BJ (cell line): ENCODE measurements around the gene CCDC15. TPM values are rescaled to one million over a fixed set of nuclear protein-coding genes. Genes with fewer than 3 reads are reported as not detected.

Experiments
- CTCF ChIA-PET: fragments of 350-600 bp; formaldehyde crosslinking; extraction: SDS; loops from one replicate; lab custom pipeline; 2021; ENCODE audit warnings: antibody characterized with exemption, inconsistent platforms; lab: Yijun Ruan, JAX
- POLR2A ChIA-PET: fragments of 300-600 bp; sonication (Branson Sonifier 250); formaldehyde crosslinking; extraction: SDS; loops from one replicate; lab custom pipeline; 2021; ENCODE audit warnings: antibody characterized with exemption; lab: Charles Lee
- DNase-seq: peaks from one replicate; pipeline ENCODE4 v3.0.0-alpha.2; 2011; ENCODE audit warnings: low read depth
- H3K27me3 ChIP-seq: 2 replicates; pipeline ENCODE4 v1.6.0; 2011; ENCODE audit warnings: low read length; ENCODE audit not compliant: control insufficient read depth, insufficient read depth
- H3K36me3 ChIP-seq: 2 replicates; pipeline ENCODE4 v1.5.1; 2011; ENCODE audit warnings: low read length; ENCODE audit not compliant: control insufficient read depth, insufficient read depth
- H3K4me3 ChIP-seq: 2 replicates; pipeline ENCODE4 v1.5.1; 2011; ENCODE audit warnings: low read depth, mild to moderate bottlenecking, control low read depth, low read length
- polyA plus RNA-seq: library from polyadenylated mRNA; depleted of rRNA; stranded (reverse); fragments of >200 nt; gene quantifications from 2 replicates; pipeline ENCODE4 v1.2.3, GENCODE V29; 2011
- TF ChIP-seq, protein P1 (sequence below): IDR thresholded peaks from 2 replicates; pipeline ENCODE4 v1.5.1; 2011; ENCODE audit warnings: low read depth, mild to moderate bottlenecking, control low read depth, inconsistent platforms, low read length, moderate library complexity; ENCODE audit not compliant: insufficient read depth

CCDC15 gene
- polyA plus RNA-seq, 1 experiment, result 0.66 TPM

DNA sequence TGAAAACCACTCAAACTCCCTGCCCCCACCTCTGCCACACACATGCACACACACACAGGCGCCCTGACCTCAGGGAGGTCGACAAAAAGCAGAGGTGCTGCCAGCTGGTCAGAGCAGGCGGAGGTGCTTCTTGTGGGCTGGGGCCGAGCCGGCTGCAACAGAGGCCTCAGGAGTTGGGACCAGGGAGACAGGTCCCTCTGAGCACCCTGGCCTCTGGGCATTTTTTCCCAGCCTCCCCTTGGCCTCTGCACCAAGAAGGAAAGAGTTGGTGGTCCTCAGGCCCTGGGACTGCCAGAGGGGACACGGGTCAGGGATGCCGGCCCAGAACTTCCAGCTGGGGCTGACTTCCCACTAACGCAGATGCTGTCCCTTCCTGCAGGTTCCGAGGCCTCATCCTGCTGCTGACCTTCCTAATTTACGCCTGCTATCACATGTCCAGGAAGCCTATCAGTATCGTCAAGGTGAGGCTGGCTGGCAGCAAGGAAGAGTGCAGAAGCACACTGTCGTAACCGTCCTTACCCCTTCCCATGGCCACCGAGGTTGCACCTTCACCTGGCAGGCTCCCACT, 122.5 kb downstream of the CCDC15 start:
- TF ChIP-seq, protein P1, sequence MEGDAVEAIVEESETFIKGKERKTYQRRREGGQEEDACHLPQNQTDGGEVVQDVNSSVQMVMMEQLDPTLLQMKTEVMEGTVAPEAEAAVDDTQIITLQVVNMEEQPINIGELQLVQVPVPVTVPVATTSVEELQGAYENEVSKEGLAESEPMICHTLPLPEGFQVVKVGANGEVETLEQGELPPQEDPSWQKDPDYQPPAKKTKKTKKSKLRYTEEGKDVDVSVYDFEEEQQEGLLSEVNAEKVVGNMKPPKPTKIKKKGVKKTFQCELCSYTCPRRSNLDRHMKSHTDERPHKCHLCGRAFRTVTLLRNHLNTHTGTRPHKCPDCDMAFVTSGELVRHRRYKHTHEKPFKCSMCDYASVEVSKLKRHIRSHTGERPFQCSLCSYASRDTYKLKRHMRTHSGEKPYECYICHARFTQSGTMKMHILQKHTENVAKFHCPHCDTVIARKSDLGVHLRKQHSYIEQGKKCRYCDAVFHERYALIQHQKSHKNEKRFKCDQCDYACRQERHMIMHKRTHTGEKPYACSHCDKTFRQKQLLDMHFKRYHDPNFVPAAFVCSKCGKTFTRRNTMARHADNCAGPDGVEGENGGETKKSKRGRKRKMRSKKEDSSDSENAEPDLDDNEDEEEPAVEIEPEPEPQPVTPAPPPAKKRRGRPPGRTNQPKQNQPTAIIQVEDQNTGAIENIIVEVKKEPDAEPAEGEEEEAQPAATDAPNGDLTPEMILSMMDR, result no peak
- ChIA-PET POLR2A (no interaction called here), CTCF (no interaction called here)
- Histone ChIP-seq H3K4me3 (no peak overlapping the region), H3K36me3 (no peaks in the 10 kb centered on the region), H3K27me3 (no peaks in the 10 kb centered on the region; the same call in 1 of the 2 replicates)
- DNase-seq, result no peak

DNA sequence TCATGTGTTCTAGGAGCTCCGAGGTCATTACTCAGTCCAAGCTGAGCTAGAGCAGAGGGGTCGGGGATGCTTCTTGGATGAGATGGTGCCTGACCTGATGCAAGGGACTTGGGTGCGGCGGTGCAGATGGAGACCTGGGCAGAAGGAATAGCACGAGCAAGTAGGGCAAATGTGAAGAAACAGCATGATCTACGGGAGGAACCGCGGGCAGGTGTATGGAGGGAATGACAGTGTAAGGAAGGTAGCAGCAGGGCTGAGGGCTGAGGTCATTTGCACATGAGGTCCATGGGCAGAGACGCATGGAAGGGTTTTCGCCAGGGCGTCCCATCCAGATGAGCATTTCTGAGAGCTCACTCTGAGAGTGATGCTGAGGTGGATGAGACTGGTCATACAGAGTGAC, 124.0 kb downstream of the CCDC15 start:
- no peaks in the 10 kb centered on the region; the same call in 1 of the 2 replicates for H3K27me3 ChIP-seq
- ChIA-PET CTCF (no interaction called here), POLR2A (no interaction called here)
- DNase-seq, result no peak
- H3K4me3 ChIP-seq, result no peak overlapping the region
- no peaks in the 10 kb centered on the region for H3K36me3 ChIP-seq
- TF ChIP-seq, protein P1, result no peak

DNA sequence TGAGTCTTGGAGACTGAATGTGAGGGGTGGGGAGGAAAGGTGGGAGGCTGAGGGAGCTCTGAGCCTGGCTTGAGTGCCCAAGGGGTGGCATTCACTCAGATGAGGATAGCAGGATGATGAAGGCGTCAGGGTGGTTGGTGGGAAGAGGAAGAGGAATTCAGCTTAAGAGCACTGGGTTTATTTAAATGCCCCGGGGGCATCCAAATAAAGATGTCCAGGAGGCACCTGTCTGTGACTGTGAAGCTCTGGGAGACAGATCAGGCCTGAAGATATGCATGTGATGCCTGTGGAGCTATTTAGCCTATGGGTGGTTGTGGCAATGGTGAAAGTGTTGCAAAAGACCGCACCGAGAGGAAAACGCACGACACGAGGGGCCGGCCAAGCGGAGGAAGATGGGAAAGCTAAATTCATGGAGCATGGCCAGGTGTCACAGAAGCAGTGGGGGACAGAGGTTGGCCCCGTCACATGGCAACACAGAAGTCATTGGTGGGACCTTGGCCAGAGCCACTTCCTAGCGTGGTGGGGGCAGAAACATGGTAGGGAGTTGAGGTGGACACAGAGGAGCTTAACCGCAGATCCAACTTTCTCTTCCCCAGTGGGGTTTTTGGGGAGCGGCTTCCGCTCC, 124.6 kb downstream of the CCDC15 start:
- CTCF ChIA-PET, result interaction anchor here (1.1 kb wide), 1 partner anchor 9 kb away, joined by 3 read pairs; no protein-coding TSS in a partner anchor
- Histone ChIP-seq H3K4me3 (no peak overlapping the region), H3K27me3 (no peaks in the 10 kb centered on the region; the same call in 1 of the 2 replicates), H3K36me3 (no peaks in the 10 kb centered on the region)
- TF ChIP-seq, protein P1, result no peak
- no peak for DNase-seq
- POLR2A ChIA-PET, result no interaction called here

DNA sequence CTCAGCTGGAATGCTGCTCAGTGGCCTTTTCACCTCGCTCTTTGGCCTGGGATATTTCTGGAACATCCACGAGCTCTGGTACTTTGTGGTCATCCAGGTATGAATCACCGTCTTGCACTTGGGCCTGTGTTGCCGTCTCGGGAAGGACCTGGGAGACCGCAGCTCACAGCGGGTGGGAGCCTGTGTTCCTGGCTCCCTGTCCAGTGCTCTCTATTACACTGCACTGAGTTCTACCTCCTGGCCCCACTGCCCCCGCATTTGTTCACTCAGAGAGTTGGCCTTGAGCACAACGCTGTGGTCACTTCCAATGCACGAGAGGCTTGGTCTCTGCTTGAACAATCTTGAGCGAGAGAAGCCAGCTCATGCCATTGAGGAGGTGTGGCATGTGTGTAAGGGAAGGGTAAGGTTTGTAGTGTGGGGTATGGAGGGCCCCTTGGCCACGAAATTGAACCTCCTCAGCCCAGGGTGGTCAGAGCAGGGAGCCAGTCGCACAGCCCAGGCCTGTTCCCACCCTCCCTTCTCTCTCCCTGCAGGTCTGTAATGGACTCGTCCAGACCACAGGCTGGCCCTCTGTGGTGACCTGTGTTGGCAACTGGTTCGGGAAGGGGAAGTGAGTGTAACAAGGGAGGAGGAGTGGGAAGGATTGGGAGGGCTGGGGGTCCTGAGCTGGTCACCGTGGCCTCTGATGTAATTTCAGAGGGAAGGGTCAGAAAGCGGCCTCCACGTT, 125.3 kb downstream of the CCDC15 start:
- Histone ChIP-seq H3K27me3 (no peaks in the 10 kb centered on the region; the same call in 1 of the 2 replicates), H3K36me3 (no peaks in the 10 kb centered on the region), H3K4me3 (no peak overlapping the region)
- CTCF ChIA-PET, result interaction anchor here (1.1 kb wide), 1 partner anchor 9 kb away, joined by 3 read pairs; no protein-coding TSS in a partner anchor
- TF ChIP-seq, protein P1, result no peak
- POLR2A ChIA-PET, result no interaction called here
- DNase-seq, result no peak

DNA sequence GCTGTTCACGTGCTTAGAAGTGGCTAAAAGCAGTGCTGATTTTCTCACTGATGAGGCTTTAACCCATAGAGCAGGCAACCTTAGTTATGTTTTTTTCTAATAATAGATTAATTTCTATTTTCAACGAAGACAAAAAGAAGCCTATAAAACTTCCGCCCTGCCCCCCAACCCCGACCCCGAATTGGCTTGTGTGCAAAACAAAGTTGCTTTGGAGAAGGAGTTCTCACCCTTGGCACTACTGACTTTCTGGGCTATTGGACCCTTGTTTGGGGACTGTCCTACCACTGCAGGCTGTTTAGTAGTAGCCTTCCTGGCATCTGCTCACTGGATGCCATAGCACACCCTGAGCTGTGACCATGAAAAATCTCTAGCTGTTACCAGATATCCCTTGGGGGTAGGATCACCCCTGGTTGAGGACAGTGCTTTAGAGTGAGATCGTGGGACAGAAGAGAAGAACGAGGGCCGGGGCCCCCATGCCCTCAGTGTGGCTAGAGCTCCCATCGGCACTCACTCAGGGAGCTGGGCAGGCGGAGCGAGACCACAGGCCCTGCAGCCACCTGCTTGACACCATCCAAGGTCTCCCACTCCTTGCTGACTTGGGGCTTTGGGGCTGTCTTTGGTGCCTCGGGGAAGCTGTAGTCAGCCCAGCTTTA, 126.0 kb downstream of the CCDC15 start:
- TF ChIP-seq, protein P1, result no peak
- no peaks in the 10 kb centered on the region; the same call in 1 of the 2 replicates for H3K27me3 ChIP-seq
- DNase-seq, result no peak
- H3K36me3 ChIP-seq, result no peaks in the 10 kb centered on the region
- H3K4me3 ChIP-seq, result no peak overlapping the region
- CTCF ChIA-PET, result no interaction called here
- POLR2A ChIA-PET, result no interaction called here
